HG03064 (cell line): ENCODE results near the gene SLAIN2.
"Not testable (repeated sequence)": the region's sequence is repeated elsewhere in the genome, so short reads cannot be mapped to it uniquely, and the experiment has no call there.

Experiments used
- ATAC-seq: cut with Tn5 transposase; IDR thresholded peaks from one replicate; pipeline ENCODE4 v1.9.1; 2021; ENCODE audit warnings: low read depth; ENCODE audit not compliant: unreplicated experiment

SLAIN2 gene

DNA sequence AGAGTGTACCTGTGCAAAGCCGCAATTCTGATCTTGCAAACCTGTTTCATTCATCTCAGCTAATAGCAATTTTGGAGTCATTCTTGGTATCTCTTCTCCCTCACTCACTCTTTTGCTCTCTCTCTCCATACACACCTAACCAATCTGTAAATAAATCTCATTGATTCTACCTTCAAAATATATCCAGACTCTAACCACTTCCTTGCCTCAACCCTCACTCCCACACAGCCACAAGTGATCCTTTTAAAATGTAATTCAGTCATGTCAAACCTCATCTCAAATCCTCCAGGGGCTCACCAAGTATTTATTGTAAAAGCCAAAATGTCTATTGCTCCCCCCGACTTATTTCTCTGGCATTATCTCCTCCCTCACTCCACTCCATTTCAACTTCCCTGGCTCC, 90.1 kb downstream of the SLAIN2 start:
- ATAC-seq = no peak

DNA sequence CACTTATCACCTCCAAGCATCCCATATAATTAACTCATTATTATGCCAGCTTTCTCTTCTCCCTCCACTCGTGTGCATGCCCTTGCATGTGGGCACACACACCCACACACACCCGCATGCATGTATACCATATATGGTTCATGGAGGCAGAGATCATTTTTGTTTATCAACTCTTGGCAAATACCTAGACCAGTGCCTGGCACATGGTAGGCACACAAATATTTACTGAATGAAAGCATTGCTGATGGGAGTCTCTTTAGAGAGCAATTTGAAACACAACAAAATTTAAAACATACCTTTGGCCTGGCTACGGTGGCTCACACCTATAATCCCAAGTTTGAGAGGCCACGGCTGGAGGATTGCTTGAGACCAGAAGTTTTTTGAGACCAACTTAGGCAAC, 90.7 kb downstream of the SLAIN2 start:
- no peak for ATAC-seq

DNA sequence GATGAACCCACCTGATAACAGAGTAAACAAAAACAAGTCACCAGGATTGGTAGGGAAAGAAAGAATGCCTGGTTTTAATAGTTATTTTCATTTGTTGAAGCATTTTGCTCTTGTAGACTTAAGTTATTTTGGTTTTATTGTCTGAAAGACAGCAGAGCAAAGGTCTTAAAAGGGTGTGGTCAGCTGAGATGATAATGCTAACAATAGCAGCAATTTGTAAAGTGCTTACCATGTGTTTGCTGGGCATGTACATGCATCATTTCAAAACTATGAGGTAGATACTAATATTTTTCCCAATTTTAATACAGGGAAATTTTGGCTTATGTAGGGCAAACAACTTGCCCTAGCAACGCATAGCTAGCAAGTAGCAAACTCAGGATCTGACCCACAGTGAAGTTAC, 95.0 kb downstream of the SLAIN2 start:
- no peak for ATAC-seq

DNA sequence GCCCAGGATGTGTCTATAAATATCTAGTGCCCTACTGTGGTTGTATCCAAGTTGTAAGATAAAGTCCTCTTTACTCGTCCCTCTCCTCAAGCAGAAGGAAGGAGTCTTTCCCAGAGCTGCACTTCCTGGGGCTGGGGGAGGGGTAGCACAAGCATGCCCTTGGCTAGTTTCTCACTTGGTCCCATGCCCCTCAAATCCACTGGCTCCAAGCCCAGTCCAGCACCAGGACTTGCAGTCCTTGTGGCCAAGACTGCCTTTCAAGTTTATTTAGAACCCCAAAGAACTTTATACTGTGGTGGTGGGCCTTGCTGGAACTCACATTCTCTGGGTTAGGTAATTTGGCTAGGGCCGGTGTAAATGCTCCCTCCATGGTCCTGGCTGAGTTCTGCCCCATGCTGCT, 98.7 kb downstream of the SLAIN2 start:
- ATAC-seq = no peak

DNA sequence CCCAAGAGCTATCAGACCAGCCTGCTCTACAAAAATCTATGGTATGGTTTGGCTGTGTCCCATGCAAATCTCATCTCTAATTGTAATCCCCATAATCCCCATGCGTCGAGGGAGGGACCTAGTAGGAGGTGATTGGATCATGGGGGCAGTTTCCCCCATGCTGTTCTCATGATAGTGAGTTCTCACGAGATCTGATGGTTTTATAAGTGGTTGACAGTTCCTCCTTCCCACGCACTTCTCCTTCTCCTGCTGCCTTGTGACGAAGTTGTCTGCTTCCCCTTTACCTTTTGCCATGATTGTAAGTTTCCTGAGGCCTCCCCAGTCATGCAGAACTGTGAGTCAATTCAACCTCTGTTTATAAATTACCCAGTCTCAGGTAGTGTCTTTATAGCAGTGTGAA, 99.6 kb downstream of the SLAIN2 start:
- not testable (repeated sequence) for ATAC-seq

DNA sequence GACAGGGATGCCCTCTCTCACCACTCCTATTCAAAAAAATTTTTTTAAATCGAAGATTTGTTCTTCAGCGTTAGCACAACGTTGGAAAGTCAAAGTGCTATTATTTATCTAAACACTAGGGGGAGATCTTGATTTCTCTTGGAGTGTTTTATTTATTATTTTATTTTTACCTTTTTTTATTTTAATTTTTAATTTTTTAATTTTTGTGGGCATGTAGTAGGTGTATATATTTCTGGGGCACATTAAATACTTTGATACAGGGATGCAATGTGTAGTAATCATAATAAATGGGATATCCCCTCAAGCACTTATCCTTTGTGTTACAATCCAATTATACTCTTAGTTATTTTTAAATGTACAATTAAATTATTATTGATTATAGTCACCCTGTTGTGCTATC, 104.4 kb downstream of the SLAIN2 start:
- ATAC-seq = no peak

DNA sequence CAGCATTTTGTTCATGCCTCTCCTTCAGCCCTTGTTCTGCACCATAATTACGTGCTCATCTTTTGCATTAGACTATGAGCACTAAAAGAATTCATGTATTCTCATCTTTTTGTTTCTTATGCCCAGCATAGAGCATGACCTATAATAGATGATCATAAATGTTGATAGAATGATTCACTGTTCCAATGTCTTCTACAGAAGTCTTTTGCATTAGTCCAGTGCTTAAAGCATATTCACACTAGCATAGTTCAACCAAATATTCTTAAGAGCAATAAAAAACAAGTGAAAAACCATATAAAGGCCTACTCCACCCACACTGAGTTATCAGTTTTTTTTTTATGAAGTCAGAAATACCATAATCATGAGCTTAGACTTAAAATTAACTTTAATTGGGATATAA, 105.3 kb downstream of the SLAIN2 start:
- no peak for ATAC-seq

DNA sequence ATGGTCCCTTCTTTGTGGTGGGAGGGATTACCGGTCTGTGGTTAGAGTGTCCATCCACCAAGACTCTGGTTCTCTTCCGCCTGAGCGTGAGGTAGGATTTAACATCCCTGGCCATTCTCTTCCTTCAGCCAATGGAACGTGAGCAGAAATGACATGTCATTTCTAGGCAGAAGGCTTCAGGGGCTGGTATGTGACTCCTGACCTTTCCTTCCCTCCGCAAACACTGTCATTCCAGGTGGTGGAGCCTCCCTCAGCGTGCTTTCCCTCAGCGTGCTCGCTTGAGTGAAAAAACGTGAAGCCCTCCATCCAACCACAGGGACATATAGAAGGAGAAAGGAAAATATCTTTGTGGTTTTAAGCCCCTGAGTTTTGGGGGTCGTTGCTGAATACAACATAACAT, 107.8 kb downstream of the SLAIN2 start:
- no peak for ATAC-seq

DNA sequence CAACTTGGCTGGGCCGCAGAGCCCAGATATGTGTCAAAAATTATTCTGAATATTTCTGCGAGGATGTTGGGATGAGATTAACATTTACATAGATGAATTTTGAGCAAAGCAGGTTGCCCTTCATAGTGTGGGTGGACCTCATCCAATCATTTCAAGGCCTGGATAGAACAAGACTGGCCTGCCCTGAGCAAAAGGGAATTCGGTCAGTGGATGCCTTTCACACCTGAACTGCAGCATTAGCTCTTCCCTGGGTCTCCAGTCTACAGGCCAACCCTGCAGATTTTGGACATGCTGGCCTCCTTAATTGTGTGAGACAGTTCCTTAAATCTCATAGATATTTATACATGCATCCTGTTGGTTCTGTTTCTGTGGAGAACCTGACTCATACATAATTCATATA, 109.4 kb downstream of the SLAIN2 start:
- no peak for ATAC-seq

DNA sequence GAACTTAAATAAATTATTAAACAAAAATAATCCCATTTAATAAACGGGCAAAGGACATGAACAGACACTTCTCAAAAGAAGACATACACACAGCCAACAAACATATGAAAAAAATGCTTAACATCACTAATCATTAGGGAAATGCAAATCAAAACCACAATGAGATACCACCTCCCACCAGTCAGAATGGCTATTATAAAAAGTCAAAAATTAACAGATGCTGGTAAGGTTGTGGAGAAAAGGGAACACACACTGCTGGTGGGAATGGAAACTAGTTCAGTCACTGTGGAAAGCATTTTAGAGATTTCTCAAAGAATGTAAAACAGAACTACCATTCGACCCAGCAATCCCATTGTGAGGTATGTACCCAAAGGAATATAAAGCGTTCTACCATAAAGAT, 110.3 kb downstream of the SLAIN2 start:
- ATAC-seq = not testable (repeated sequence)

DNA sequence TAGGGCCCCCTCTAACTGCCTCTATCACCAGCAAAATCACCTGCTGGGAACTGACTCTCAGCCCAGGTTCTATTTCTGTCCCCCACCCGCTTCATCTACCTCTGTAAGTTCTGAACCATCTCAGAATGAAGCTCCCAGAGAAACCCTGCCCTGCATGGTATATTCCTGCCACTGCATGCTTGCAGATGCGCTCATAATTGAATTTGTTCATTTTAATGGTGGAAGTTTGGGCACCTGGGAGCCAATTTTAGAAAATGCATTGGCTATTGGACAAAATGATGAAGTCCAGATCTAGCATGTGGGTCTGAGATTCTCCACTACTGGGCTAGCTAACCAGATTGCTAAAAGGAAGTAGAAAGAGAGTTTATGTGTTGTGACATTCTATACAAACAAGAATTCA, 113.3 kb downstream of the SLAIN2 start:
- ATAC-seq = no peak

DNA sequence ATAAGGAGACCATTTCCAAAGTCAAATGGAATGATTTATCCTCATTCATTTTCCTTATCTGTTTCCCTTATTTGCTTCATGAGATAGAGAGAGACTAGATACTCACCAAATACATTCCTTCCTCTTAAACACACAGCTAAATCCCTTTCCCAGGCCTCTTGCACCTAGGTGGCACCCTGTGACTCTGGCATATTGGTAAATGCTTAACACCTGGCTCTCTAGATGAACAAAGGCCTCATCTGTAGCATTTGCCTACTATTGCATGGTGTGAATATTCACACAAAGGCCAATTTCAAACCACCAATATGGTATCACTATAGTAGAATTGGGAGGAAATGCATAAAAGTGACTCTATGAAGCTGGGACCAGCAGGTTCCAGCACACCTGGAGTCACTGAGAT, 119.7 kb downstream of the SLAIN2 start:
- ATAC-seq = no peak

DNA sequence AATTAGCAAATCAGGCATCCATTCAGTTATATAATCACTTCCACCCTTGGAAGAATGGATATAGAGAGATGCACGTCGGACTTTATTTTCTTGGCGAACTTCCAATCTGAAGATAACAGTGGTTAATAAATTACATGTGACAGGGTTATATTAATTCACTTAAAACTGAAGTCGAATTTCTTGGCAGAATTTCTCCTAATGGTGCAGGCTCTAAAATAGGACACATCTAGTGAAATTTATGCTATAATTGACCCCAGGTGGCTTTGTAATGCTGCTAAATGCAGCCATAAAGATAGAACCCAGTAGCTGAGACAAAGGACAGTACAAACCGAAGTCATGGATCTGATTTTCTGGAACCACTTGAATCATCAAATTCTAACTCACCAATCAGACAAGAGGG, 121.0 kb downstream of the SLAIN2 start:
- no peak for ATAC-seq

DNA sequence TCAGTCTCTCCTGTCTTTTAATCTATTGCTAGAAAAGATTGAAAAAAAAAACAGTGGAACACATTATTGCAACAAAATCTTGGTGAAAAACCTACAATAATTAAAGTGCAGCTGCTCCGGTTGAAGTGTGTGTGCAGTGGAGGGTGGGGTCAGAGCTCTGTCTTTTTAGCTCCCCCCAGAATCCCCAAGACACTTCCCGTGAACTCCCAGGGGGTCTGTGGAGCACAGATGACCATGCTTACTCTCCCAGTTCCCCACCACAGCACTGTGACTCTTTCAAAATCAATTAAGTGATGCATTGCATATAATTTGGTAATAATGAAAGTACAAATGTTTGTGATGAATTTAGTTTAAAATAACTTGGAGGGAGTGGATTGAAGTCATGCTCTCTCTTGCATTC, 126.1 kb downstream of the SLAIN2 start:
- no peak for ATAC-seq

DNA sequence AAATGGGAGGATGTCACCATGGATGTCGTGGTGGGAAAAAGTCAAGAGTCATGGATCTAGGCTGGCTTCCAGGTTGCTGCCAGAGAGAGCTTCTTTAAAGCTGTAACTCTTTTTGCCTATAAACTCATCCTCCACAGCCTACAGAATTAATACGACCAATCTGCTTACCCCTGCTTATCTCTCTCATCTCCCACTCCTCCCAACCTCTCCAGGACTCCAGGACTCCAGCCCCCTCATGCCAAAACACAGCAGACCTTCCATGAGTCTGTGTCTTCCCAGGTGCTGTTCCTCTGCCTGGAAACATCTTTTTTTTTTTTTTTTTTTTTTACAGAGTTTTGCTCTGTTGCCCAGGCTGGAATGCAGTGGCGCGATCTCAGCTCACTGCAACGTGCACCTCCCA, 126.6 kb downstream of the SLAIN2 start:
- ATAC-seq = no peak

DNA sequence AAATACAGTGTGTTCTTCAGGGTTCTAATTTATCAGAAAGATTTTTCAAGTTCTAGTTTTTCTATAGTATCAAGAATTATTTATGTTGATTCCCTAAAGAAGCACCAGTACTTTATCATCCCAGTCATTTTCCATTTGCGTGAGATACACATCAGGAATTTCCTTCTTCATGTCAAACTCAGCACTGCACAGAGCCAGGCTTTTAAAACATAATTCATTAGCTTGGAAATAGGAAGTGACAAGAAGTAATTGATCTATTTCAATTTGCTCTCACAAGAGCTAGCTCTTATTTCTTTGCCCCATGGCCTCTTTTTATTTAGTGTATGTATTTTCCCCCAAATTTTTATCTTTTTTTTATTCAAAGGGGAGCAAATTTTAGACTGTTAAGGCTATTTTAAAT, 128.8 kb downstream of the SLAIN2 start:
- ATAC-seq = no peak

DNA sequence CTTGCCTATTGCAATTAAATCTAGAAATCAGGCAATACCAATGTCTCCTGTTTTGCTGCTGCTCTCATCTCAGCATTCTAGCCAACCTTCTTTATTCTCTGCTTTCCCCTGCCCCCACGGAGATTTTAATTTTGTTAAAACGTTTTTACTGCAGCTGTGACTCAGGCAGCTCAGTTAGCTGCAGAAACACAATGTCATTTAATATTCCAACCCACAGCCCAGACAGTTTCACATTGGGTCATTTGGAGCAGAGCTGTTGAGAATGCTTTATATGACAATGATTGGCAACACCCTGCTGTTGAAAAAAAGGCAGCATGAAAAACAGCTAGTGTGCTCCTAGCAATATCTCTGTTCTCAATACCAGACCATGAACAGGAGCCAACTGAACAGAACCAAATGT, 129.2 kb downstream of the SLAIN2 start:
- ATAC-seq = no peak

DNA sequence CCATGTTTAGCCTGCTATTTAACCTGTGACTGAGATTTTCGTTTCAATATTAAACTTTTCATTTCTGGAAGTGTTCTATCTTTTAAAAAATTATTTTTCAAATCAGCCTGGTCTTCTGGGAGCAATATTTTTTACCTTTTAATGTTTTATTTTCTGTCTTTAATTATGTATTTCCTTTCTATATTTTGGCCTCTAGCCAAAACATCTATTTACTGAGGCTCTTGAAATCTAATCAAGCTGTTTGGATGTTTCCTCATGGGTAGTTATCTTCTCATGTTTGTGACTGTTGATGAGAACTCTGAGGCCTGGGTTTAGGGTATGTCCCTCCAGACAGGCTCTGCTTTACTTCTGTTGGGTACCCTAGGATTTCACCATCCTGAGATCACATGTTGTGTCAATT, 131.5 kb downstream of the SLAIN2 start:
- no peak for ATAC-seq

DNA sequence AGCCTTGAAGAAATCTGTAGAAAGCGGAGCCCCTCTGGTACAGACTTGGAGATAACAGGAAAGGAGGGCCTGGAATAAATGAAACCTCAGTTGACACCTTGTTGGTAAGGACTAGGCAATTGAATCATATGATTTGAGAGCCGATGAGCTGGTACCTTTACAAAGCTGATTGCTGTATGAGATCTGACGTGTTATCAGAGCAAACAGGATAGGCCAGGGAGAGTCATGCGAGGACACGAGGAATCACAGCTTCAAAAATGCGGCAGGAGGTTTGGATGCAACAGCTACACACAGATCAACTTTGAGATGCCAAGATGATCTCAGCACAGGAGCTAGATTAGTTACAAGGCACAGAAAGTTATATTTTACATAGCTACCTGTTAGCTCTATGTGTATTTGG, 134.4 kb downstream of the SLAIN2 start:
- ATAC-seq = no peak
